Measurements from ENCODE around the gene RAB10. TPM values are rescaled to one million over a fixed set of nuclear protein-coding genes. Genes with fewer than 3 reads are reported as not detected.

RAB10 gene
- polyA plus RNA-seq, 1 donor (not counting 4 experiments of a cell fraction or from before 2014, with no cell fraction given) = 252 TPM

DNA sequence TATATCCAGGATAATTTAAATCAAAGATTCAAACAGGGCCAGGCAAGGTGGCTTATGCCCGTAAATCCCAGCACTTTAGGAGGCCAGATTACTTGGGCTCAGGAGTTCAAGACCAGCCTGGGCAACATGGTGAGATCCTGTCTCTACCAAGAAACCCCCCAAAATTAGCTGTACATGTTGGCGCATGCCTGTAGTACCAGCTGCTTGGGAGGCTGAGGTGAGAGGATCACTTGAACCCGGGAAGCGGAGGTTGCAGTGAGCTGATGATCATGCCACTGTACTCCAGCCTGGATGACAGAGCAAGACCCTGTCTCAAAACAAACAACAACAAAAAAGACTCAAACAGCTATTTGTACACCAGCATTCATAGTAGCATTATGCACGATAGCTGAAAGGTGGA, 9.2 kb downstream of the RAB10 start:
- Histone ChIP-seq H3K27me3 (ENCODE audit: control insufficient read depth, extremely low read depth, insufficient read depth, low read length) (no peaks in the 10 kb centered on the region), H4K20me1 (ENCODE audit: control insufficient read depth, extremely low read depth, insufficient read depth, low read length) (peaks cover 43% of the 10 kb centered on the region), H3K4me1 (ENCODE audit: control insufficient read depth, extremely low read depth, insufficient read depth, low read length) (peaks cover 18% of the 10 kb centered on the region), H3K9me1 (ENCODE audit: control insufficient read depth, extremely low read depth, insufficient read depth, low read length) (no peaks in the 10 kb centered on the region), H2AFZ (ENCODE audit: control insufficient read depth, low read length) (no peak overlapping the region), H3K9ac (ENCODE audit: control insufficient read depth, extremely low read depth, insufficient read depth, low read length) (no peak overlapping the region), H3K4me3 (ENCODE audit: control insufficient read depth in 2 of 3, extremely low read depth in 1 of 3, insufficient read depth in 2 of 3, low read depth in 1 of 3, low read length in 3 of 3) (no peak overlapping the region), H3K9me3 (ENCODE audit: control insufficient read depth, low read depth, low read length) (no peaks in the 10 kb centered on the region), H3K4me2 (ENCODE audit: control insufficient read depth, extremely low read depth, insufficient read depth, low read depth, low read length) (no peak overlapping the region), H3K36me3 (ENCODE audit: control insufficient read depth in 2 of 2, extremely low read depth in 1 of 2, insufficient read depth in 2 of 2, low read length in 2 of 2) (peaks cover 0 to 13% of the 10 kb centered on the region in 2 experiments), H3K27ac (ENCODE audit: control insufficient read depth, insufficient read depth, low read length) (no peak overlapping the region), H3K79me2 (ENCODE audit: control insufficient read depth, insufficient read depth, low read length) (peaks cover 98% of the 10 kb centered on the region)
- dilution Hi-C loops (cut with MboI; ENCODE audit: extremely low pct_ligation_motif_present, low sequenced_read_pairs) = no loop called here
- DNase-seq (ENCODE audit: low read depth, low spot score) (no peak), FAIRE-seq (no peak)
- TF ChIP-seq, protein P1, sequence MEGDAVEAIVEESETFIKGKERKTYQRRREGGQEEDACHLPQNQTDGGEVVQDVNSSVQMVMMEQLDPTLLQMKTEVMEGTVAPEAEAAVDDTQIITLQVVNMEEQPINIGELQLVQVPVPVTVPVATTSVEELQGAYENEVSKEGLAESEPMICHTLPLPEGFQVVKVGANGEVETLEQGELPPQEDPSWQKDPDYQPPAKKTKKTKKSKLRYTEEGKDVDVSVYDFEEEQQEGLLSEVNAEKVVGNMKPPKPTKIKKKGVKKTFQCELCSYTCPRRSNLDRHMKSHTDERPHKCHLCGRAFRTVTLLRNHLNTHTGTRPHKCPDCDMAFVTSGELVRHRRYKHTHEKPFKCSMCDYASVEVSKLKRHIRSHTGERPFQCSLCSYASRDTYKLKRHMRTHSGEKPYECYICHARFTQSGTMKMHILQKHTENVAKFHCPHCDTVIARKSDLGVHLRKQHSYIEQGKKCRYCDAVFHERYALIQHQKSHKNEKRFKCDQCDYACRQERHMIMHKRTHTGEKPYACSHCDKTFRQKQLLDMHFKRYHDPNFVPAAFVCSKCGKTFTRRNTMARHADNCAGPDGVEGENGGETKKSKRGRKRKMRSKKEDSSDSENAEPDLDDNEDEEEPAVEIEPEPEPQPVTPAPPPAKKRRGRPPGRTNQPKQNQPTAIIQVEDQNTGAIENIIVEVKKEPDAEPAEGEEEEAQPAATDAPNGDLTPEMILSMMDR (optimal IDR thresholded peaks at IDR 0.05 in 1 of 3, IDR thresholded peaks at IDR 0.05 in 1 of 3, conservative IDR thresholded peaks at IDR 0.05 in 1 of 3; ENCODE audit: extremely low read depth in 1 of 3, insufficient read depth in 2 of 3, low read length in 3 of 3) = no peak
- TF ChIP-seq EZH2 (IDR thresholded peaks at IDR 0.05; ENCODE audit: low read length) = no peak

DNA sequence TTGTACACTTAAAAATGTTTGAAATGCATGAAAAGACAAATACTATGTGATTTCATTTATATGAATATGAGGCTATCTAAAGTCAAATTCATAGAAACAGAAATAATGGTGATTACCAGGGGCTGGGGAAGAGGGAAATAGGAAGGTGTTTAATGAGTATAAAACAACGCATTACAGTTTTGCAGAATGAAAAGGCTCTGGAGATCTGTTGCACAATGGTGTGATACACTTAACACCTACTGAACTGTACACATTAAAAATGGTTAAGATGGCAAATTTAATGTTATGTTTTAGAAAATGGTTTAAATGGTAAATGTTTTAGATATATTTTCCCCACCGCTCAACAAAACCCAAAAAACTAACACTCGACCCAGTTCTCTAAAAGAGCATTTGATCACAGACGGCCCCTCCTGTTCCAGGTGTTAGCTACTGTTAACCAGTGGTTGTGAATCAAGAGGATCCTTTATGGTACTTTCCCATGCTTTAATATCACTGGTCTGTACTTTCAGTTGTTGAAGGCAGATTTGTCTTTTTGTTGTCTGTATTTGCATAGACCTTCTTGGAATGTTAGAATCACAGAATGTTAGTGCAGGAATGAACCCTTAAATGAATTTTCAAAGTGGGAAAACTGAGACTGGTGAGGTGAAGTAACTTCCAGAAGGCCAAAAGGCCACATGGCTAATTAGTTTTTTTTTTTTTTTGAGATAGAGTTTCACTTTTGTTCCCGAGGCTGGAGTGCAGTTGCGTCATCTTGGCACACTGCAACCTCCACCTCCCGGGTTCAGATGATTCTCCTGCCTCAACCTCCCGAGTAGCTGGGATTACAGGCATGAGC, 10.2 kb downstream of the RAB10 start:
- H3K4me3 ChIP-seq (ENCODE audit: control insufficient read depth in 2 of 3, extremely low read depth in 1 of 3, insufficient read depth in 2 of 3, low read depth in 1 of 3, low read length in 3 of 3) = peak overlapping the region in 2 of 3 experiments; percentile 8 to 19
- peaks cover 98% of the 10 kb centered on the region for H3K79me2 ChIP-seq (ENCODE audit: control insufficient read depth, insufficient read depth, low read length)
- no peaks in the 10 kb centered on the region for H3K9me1 ChIP-seq (ENCODE audit: control insufficient read depth, extremely low read depth, insufficient read depth, low read length)
- H3K27me3 ChIP-seq (ENCODE audit: control insufficient read depth, extremely low read depth, insufficient read depth, low read length) = no peaks in the 10 kb centered on the region
- peaks cover 0 to 10% of the 10 kb centered on the region in 2 experiments for H3K36me3 ChIP-seq (ENCODE audit: control insufficient read depth in 2 of 2, extremely low read depth in 1 of 2, insufficient read depth in 2 of 2, low read length in 2 of 2)
- peak overlapping the region; percentile 62 for H3K27ac ChIP-seq (ENCODE audit: control insufficient read depth, insufficient read depth, low read length)
- peaks cover 24% of the 10 kb centered on the region for H3K4me1 ChIP-seq (ENCODE audit: control insufficient read depth, extremely low read depth, insufficient read depth, low read length)
- H3K9me3 ChIP-seq (ENCODE audit: control insufficient read depth, low read depth, low read length) = no peaks in the 10 kb centered on the region
- peak overlapping the region; percentile 81 for H3K4me2 ChIP-seq (ENCODE audit: control insufficient read depth, extremely low read depth, insufficient read depth, low read depth, low read length)
- no peak for DNase-seq (ENCODE audit: low read depth, low spot score)
- peaks cover 45% of the 10 kb centered on the region for H4K20me1 ChIP-seq (ENCODE audit: control insufficient read depth, extremely low read depth, insufficient read depth, low read length)
- dilution Hi-C loops (cut with MboI; ENCODE audit: extremely low pct_ligation_motif_present, low sequenced_read_pairs) = no loop called here
- H3K9ac ChIP-seq (ENCODE audit: control insufficient read depth, extremely low read depth, insufficient read depth, low read length) = peak overlapping the region; percentile 29
- peak; percentile 29 for FAIRE-seq
- no peak for TF ChIP-seq EZH2 (IDR thresholded peaks at IDR 0.05; ENCODE audit: low read length)
- TF ChIP-seq, protein P1 (optimal IDR thresholded peaks at IDR 0.05 in 1 of 3, IDR thresholded peaks at IDR 0.05 in 1 of 3, conservative IDR thresholded peaks at IDR 0.05 in 1 of 3; ENCODE audit: extremely low read depth in 1 of 3, insufficient read depth in 2 of 3, low read length in 3 of 3) = no peak
- no peak overlapping the region for H2AFZ ChIP-seq (ENCODE audit: control insufficient read depth, low read length)

Data from keratinocyte (primary cell).